Measurements from ENCODE around the gene SUN2.

- TF ChIP-seq CTCF (IDR thresholded peaks at IDR 0.05), result no peak
- TF ChIP-seq POLR2A (IDR thresholded peaks at IDR 0.05), result no peak
Measured at GRCh38 chr22:38715852-38716251, 39.9 kb downstream of the SUN2 start.

Data from uterus (tissue), 2 donors.